Fibroblast of skin of left quadriceps (primary cell): ENCODE results near the gene OR9G1.
"Not testable (repeated sequence)": the region's sequence is repeated elsewhere in the genome, so short reads cannot be mapped to it uniquely, and the experiment has no call there.

Experiments
- DNase-seq, 2 experiments: peaks; one replicate each; pipeline ENCODE4 v3.0.0-alpha.2; 2013; ENCODE audit warnings: low read depth in 2 of 2

The OR9G1 gene

GRCh38 chr11:56698795-56699194 is at the start of gene OR9G1:
OR9G1 (plus strand) TSS chr11:56699095; CDS start chr11:56700388, 1,293 bp downstream.
- DNase-seq: no peak

- no peak for DNase-seq
Observed at GRCh38 chr11:56659755-56660154, 39.1 kb upstream of the OR9G1 start.

- no peak for DNase-seq
Observed at GRCh38 chr11:56663386-56663785, 35.5 kb upstream of the OR9G1 start, which contains the start of gene OR5AR1. OR5AR1 (plus strand) TSS chr11:56663686; CDS start chr11:56663686, 0 bp downstream.

- no peak for DNase-seq
Observed at GRCh38 chr11:56670984-56671383, 27.9 kb upstream of the OR9G1 start.

GRCh38 chr11:56688554-56689100 is 10.3 kb upstream of the OR9G1 start:
- no peak for DNase-seq

GRCh38 chr11:56691179-56691578 is 7.7 kb upstream of the OR9G1 start:
- not testable (repeated sequence) for DNase-seq

- no peak for DNase-seq
Observed at GRCh38 chr11:56693428-56693827, 5.5 kb upstream of the OR9G1 start.

- DNase-seq: no peak
Observed at GRCh38 chr11:56700242-56700913, 1.5 kb downstream of the OR9G1 start.

- no peak for DNase-seq
Observed at GRCh38 chr11:56700914-56701485, 2.1 kb downstream of the OR9G1 start.

- DNase-seq: no peak
Observed at GRCh38 chr11:56705784-56706396, 7.0 kb downstream of the OR9G1 start.

- no peak for DNase-seq
Observed at GRCh38 chr11:56706486-56706885, 7.6 kb downstream of the OR9G1 start.

- no peak for DNase-seq
Observed at GRCh38 chr11:56714206-56714605, 15.3 kb downstream of the OR9G1 start.

- DNase-seq: no peak
Observed at GRCh38 chr11:56716379-56716854, 17.5 kb downstream of the OR9G1 start.

- no peak for DNase-seq
Observed at GRCh38 chr11:56720513-56720912, 21.6 kb downstream of the OR9G1 start.

GRCh38 chr11:56740107-56740506 is 41.2 kb downstream of the OR9G1 start:
- no peak for DNase-seq

- DNase-seq: no peak
Observed at GRCh38 chr11:56740886-56741285, 42.0 kb downstream of the OR9G1 start.

GRCh38 chr11:56748597-56748996 is 49.7 kb downstream of the OR9G1 start, which contains the start of gene OR9G4:
OR9G4 (minus strand) TSS chr11:56748697; CDS start chr11:56743766, 4,931 bp downstream.
- no peak for DNase-seq

- DNase-seq: no peak
Observed at GRCh38 chr11:56750190-56750589, 51.3 kb downstream of the OR9G1 start.

GRCh38 chr11:56751480-56751879 is 52.6 kb downstream of the OR9G1 start:
- no peak for DNase-seq
